GM23248 (cell line): ENCODE results near the gene ARHGEF10L.

Experiments
- EZH2 ChIP-seq: fragments of 200-600 bp; sonication (generic); IDR thresholded peaks from 2 replicates; pipeline ENCODE4 v1.6.1; 2018; ENCODE audit warnings: antibody characterized with exemption, mild to moderate bottlenecking; ENCODE audit not compliant: insufficient read depth, poor library complexity, severe bottlenecking
- EZH2phosphoT487 ChIP-seq: fragments of 200-600 bp; sonication (generic); IDR thresholded peaks from 2 replicates; pipeline ENCODE4 v1.6.1; 2018; ENCODE audit warnings: antibody characterized with exemption, moderate library complexity, mild to moderate bottlenecking, low read depth; ENCODE audit not compliant: insufficient read depth

DNA sequence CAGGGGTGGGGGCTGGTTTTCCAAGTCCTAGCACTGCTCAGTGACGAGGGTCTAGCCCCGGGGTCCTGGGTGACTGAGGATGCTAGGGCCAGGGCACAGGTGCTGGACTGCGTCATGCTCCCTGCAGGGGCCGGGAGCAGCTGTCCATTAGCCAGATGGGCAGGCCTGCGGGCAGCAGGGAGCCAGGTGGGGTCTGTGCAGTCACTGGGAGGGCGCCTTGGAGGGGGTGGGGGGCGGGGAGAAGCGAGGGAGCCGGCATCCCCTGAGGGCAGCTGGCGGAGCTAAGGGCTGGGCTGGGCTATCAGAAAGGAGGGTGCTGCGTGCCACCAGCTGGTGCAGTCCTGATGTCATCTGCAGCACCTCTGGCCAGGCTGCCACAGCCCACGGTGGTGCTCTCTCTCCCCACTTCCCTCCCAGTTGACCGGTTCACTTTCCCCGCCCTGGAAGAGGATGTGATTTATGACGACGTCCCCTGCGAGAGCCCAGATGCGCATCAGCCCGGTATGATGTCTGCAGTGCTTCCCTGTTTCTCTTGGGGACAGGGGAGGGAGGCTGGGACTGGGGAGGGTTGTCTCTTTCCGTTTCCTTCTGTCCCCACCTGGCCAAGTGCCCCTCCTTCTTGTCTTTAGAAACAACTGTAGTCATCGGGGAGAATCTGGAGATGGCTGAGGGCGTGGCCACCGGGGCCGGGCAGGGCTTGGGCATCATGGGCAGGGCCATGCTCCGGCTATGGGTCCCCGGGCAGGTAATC, 63.8 kb downstream of the ARHGEF10L start:
- no peak for TF ChIP-seq EZH2
- no peak for TF ChIP-seq EZH2phosphoT487
